NCI-H1417 treated with DMSO at 0.1 percent for 48 hours (cell line): ENCODE measurements around the gene PTGDR.

Experiments
- DNase-seq: peaks from one replicate; lab custom pipeline; 2025; lab: John Stamatoyannopoulos, UW

PTGDR gene

DNA sequence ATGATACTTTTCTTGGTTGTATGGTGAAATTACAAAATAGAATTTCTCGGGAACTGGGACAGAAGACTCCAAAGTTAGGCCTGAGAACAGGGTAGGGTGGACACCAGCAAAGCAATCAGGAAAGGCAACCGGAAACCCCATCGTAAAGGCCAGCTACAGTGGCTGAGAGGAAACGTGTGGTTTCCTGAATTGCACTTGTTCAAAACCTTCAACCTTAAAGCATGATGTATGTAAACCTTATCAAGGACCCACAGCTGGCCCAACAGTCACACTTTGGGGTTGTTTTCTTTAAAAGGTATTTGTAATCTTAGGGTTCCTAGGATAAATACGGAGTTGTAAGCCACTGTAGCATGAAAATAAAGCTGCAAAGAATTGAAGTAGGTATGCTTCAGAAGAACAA lies 2.2 kb upstream of the PTGDR start:
- DNase-seq, result no peak

DNA sequence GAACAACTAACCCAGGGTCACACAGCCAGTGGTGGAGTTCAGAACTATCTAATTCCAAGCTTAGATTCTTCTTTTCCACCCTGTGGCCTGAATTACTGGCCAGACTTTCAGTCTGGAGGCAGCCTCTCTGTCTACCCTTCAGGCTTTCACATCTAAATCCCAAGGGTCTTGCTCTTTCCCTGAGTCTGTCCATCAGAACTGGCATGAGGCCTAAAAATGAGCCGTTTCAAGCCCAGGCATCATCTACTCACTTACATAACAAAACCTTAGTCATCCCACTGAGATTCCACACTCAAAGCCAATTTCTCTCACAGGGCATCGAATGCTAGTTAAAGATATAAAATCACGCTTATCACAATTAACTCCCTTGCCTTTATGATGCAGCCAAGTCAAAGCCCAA lies 1.3 kb upstream of the PTGDR start:
- no peak for DNase-seq

DNA sequence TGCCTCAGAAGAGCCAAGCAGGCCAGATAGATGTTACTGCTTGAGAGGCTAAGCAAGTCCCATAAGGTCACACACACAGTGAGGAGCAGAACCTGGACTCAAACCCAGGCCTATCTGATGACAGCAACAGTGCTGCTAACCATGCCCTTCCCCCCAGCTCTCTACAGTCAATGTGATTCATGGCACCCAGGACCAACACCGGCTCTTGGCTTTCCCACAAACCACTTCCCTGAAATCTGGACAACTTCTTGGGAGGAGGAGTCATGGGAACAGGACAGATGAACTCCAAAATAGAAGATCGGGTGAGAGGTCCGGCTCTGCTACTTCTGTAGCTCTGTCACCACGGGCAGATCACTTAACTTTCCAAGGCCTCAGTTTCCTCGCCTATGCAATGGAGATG lies 716 bp upstream of the PTGDR start:
- no peak for DNase-seq

DNA sequence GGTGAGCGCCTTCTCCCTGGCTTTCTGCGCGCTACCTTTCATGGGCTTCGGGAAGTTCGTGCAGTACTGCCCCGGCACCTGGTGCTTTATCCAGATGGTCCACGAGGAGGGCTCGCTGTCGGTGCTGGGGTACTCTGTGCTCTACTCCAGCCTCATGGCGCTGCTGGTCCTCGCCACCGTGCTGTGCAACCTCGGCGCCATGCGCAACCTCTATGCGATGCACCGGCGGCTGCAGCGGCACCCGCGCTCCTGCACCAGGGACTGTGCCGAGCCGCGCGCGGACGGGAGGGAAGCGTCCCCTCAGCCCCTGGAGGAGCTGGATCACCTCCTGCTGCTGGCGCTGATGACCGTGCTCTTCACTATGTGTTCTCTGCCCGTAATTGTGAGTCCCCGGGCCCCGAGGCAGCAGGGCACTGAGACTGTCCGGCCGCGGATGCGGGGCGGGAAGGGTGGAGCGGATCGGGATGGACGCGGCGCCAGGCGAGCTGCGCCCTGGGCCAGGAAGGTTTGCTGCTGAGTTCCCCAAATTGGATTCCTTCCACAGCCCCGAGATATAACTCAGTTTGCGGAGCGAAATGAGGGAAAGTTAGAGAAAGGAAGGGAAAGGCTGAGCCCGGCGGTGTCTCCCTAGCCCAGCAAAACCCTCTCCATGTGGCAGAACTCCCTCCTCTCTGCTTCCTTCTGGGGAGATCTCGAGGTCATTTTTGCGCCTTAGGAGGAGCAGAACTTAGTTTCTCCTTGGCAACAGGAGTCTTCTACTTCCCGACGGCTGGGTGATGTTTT lies 972 bp downstream of the PTGDR start:
- no peak for DNase-seq

DNA sequence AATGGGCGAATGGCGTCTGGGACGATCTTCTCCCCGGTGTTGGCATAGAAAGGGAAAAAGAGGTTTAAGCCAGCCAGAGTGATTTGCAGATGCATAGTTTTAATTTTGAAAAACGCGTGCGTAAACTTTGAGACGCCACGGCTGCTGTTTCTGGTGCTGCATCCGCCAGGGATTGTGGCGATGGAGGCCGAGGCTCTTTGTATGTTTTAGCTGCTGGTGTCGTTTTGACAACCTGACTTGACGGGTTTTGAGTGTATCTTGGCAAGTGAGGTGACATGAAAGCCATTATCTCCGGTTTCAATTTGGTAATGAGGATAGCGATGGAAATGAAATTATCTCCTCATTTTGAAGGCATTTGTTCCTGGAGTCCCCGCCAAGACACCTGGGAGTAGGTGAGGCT lies 1.6 kb downstream of the PTGDR start:
- no peak for DNase-seq

DNA sequence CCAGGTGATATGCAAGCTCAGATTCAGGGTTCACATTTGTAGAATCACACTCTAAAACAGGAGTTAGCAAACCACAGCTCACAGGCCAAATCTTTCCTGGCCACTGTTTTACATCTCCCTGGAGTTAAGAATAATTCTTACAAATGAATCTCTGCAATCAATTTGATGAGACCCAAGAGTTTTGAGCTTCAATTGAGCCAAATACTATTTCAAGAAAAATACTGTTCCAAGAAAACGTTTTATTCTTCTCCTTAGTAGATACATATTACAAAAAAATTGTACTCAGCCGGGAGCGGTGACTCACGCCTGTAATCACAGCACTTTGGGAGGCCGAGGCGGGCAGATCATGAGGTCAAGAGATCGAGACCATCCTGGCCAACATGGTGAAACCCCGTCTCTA lies 2.5 kb downstream of the PTGDR start:
- no peak for DNase-seq

DNA sequence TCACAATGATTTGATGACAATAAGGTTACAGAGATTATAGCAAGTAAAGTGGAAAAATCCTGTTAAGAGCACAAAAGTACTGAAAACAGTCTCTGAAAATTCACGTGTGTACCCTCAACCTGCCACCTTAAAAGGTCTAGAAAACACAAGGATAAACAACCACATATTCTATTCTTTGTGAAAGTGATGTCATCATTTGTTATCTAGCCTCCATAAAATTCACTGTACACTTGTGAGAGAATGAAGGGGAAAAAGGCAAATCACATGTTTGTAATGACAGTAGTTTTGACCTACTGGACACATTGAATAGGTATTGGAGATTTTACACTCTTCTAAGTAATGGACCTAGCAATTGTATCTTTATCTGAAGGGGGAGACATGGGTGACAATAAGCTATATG lies 4.0 kb downstream of the PTGDR start:
- no peak for DNase-seq

DNA sequence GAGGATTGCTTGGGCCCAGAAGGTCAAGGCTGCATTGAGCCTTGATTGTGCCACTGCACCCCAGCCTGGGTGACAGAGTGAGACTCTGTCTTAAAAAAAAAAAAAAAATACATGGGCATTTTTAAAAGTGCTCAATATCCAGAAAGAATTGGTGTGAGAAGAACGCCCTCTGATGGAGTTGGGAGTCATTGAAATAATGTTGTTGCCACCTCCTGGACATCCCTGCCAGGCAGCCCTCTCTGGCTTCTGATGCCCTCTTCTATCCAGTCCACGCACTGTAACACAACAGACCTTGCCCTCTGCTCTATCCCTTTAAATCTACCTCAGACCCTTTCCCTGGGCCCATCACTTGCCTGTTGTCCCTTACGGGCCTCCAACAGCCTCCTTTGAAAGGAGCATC lies 4.9 kb downstream of the PTGDR start:
- no peak for DNase-seq

DNA sequence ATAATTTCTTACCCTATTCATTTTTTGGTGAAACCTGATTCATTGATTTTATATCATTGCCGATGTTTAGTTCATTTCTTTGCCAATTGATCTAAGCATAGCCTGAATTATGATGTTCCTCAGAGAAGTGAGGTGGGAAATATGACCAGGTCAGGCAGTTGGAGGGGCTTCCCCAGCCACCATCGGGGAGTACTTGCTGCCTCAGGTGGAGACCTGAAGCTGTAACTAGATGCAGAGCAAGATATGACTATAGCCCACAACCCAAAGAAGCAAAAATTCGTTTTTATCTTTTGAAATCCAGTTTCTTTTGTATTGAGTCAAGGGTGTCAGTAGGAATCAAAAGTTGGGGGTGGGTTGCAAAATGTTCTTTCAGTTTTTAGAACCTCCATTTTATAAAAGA lies 7.9 kb downstream of the PTGDR start:
- DNase-seq, result no peak

DNA sequence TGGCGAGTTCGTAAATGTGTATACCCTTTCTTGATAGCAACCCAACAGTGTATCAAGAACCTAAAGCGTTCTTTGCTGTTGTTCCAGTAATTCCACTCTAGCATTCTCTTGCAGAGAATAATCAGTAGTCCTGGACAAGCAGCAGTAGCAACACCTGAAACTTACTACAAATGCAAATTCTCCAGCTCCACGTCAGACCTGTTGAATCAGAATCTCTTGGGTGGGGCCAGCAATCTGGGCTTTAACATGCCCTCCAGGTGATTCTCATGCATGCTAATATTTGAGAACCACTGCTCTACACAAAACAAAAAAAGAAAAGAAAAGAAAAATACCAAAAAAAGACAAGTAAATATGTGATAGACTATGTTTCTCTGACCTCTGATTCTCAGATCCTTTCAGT lies 10.1 kb downstream of the PTGDR start:
- DNase-seq, result no peak

DNA sequence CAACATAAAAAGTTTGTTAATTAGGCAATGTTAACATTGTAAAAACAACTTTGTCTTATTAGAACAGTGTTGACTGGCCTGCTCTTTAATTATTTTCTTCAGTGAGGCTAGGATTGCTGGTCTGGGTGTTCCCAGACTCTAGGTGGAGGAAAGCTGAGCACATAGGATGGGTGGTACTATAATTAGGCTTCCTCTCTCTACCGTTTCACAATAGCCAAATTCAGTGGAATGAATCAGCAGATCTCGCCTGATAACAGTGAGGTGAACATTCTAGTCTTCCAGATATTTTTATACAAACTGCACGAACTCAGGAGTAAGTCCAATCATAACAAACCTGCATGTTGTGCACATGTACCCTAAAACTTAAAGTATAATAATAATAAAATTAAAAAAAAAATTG lies 11.9 kb downstream of the PTGDR start:
- no peak for DNase-seq

DNA sequence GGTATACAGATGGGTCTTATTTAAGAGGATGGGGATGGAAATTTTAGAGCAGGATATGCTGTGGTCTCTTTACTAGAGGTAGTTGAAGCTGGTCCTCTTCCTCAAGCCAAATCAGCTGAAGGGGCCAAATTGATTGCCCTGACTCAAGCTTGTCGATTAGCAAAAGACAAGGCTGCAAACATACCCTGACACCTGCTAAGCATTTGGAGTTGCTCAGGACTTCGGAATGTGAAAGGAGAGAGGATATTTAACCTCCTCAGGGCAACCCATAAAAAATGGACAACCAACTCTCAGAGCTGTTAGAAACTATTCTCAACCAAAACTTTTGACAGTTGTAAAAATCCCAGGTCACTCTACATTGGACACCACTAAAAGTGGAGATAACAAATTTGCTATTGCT lies 15.6 kb downstream of the PTGDR start:
- no peak for DNase-seq

DNA sequence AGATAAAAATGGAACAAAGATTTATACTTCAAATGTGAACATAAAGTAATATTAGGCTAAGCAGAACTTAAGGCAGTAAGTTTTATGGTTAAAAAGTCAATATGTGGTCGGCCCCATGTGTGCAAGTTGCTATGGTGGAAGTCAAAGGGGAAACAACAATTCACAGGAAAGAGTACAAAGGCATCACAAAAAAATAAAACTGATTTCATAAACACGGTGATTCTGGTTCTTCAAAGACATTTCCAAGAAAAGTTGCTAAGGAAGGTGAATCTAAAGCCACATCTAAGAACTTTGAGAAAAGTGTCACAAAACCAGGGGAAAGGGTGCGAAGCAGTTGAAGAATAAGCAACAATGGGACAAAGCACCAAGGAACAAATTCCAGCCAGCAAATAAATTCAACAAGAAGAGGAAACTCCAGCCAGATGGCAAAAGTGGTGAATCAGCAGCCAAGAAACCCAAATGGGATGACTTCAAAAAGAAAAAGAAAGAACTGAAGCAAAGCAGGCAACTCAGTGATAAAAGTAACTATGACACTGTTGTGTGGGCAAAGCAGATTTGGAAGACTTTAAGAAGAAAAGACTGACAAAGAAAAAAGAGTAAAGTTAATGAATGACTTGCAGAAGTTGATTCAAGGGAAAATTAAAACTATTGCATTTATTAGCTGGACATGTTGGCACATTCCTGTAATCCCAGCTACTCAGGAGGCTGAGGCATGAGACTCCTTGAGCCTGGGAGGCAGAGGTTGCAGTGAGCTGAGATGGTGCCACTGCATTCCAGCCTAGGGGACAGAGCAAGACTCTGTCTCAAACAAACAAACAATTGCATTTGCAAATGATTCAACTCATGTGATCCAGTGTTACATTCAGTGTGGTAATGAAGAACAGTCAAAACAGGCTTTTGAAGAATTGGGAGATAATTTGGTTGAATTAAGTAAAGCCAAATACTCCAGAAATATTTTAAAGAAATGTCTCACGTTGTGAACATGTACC lies 19.5 kb downstream of the PTGDR start:
- no peak for DNase-seq

DNA sequence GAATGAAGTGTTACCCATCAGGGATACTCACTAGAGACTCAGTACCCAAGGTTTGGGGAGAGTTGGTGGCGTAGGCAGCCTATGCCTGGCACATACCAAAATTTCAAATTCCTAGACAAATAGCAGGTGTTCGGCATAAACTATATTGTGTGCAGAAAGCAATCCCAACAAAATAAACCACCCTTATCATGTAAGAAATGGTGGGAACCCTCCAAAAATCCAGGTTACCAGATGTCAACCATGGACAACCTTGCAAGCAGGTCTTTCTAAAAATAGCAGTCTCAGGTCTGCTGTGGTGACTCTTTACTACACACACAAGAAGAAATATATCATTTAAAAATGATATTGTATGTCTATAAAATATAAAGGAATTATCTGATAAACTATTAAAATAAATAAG lies 28.9 kb downstream of the PTGDR start:
- no peak for DNase-seq

DNA sequence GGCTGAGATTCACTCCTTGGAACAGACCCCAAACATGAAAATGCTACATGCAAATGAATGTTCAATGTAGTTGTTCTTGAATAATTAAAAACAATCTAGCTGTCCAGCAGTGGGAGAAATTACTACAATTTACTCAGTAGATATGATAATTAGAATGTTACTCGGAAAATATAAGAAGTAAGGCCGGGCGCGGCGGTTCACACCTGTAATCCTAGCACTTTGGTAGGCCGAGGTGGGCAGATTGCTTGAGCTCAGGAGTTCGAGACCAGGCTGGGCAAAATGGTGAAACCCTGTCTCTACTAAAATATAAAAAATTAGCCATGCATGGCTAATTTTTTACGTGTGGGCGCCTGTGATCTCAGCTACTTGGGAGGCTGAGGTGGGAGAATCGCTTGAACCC lies 31.3 kb downstream of the PTGDR start:
- no peak for DNase-seq

DNA sequence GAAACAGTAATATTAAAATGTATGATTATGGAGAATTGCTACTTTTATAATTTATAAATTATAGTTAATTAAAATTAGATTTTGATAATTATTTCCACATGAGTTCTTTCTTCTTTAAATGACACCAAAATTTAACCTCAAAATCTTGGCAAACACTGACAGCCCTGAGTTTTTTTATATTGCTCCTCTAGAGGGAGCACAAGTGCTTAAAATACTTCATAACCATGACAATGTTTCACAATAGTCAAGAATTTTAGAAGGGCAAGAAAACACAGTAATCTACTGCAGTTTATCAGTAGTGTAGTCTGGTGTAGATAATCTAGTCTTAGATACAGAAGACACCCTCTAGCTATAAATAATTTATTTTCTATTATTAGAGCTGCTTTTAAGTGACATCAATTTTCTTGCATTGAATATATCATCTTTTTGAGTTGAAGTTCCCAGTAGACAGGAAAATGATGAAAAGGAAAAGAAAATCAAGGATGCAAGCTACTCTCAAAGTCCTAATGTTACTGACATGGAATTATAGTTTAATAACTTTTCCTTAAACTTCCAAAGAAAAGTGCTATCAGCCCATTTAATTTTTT lies 32.3 kb downstream of the PTGDR start:
- no peak for DNase-seq

DNA sequence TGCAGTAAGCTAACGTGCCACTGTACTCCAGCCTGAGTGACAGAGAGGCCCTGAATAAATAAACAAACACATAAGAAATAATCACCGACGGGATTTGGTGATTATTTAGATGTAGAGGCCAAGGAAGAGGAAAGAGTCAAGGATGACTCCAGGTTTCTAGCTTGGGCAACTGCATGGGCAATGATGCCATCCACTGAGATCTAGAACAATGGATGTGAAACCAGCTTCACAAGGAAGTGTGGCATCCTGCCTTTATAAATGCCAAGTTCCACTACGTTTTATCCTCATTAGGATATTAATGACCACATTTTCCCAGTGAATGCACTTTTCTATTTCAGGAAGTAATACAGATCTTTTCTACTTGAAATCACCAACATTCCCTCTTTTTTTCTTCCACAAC lies 35.7 kb downstream of the PTGDR start:
- no peak for DNase-seq

DNA sequence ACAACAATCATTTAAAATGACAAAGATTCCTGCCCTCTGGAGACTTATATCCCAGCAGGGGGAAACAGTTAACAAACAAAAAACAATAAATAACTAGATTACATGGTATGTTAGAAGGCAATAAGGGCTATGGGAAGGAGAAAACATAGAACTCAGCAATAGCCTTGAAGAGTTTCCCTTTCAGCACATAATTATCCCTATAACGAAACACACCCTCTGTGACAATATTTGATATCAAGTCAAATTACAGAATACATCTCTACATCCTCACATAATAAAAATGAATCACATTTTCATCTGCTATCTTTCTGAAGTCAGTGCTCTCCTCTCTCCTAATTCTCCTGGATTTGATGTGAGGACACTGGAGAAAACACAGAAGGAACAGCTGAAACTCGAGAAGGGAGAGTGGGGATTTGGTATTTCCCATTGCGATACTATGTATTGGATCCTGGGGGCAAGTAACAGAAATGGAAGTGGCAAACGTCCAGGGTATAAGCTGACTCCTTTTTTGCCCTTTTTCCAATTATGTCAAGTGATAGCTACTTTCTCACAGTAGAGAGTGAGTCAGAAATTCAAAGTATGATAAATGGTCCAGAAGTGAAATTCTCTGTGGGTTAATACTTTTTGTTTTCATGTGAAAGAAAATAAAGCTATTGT lies 36.9 kb downstream of the PTGDR start:
- no peak for DNase-seq

DNA sequence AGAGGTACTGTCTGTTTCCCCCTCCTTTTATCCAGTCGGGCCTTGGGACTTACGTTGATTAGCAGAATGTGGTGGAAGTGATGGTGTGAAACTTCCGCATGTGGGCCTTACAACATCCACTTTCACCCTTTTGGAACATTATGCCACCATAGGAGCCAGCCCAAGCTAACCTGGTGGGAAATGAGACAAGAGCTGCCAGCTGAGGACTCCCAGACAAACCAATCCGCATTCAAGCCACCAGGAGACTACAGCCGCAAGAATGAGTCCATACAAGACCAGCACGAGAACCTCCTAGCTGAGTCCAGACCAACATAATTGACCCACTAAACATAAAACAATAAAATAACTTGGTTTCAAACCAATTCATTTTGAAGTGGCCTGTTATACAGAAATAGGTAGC lies 37.5 kb downstream of the PTGDR start:
- DNase-seq, result no peak

DNA sequence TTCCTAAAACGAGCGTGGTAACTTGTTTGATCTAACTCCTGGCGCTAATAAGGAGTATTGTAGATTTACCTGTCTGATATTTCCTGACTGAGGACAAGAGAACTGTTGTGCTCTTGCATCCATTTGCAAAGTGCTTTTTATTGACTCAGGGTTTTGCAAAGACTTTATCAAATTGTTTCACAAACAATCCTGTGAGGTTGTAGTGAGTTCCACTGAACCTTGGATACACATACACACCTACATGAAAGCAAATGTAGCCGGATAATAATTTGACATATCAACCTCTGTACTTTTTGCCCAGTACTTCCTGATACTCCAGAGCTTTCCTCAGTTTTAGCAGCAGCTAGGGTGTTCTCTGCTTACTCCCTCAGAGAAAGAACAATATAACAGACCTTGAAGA lies 39.9 kb downstream of the PTGDR start:
- no peak for DNase-seq

DNA sequence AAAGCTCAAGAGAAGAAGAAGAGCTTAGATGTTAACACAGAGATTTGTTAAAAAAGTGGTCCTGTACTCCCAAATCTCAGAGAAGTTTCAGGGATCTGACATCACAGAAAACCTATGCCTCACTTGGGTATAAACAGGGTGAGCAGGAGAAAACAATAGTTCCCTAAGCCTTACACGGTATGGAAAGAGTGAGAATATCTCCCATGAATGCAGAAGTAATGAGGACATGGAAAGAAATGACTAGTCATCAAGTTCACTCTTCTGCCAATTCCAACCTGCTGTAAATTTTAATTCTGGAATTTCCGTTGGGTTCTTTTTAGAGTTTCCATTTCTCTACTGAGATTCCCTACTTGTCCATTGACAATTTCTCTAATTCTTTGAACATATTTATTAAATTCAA lies 40.4 kb downstream of the PTGDR start:
- DNase-seq, result no peak

DNA sequence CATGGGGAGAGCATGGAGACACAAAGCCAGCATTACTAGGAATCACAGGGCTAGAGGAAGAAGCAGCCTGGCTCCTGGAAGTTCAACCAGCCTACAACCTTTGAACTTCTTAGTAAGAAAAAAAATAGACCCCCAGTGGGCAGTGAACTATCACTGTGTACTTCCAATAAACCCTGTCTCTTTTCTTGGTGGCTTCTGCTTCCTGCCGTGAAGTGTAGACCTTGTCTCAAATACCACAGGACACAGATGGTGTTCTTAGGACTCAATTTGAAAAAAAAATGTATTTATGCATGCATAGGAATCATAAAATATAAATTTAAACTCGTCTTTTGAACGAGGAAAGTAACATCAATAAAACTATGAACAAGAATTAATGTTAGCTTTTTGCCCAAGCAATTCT lies 43.0 kb downstream of the PTGDR start:
- DNase-seq, result no peak
